Astrocyte (in vitro differentiated cells and primary cell): Measurements from ENCODE around the gene ZFP36L2.

Experiments used
- CTCF ChIP-seq: IDR thresholded peaks from 2 replicates; pipeline ENCODE4 v1.5.1; 2011; ENCODE audit warnings: low read depth, mild to moderate bottlenecking, inconsistent platforms, low read length, moderate library complexity; ENCODE audit not compliant: insufficient read depth
- EZH2 ChIP-seq: IDR thresholded peaks from 2 replicates; pipeline ENCODE4 v1.6.1; 2012; ENCODE audit warnings: mild to moderate bottlenecking, low read length, inconsistent platforms; ENCODE audit not compliant: insufficient read depth

- TF ChIP-seq EZH2 (no peak), CTCF (no peak)
Observed at GRCh38 chr2:43254331-43254730, 27.9 kb upstream of the ZFP36L2 start.
